DMS53 treated with DMSO at 0.1 percent for 48 hours (cell line): ENCODE measurements around the gene SPRR5.

Experiments used
- DNase-seq: peaks from one replicate; lab custom pipeline; 2025; ENCODE audit not compliant: unreplicated experiment; lab: John Stamatoyannopoulos, UW

The SPRR5 gene

GRCh38 chr1:152946651-152947256 lies at the start of gene SPRR5:
TSS of gene SPRR5 (plus strand) at chr1:152947206. CDS start at chr1:152948555, 1,349 bp downstream.
- no peak for DNase-seq

GRCh38 chr1:152899027-152899426 lies 48.0 kb upstream of the SPRR5 start:
- DNase-seq: no peak

DNA sequence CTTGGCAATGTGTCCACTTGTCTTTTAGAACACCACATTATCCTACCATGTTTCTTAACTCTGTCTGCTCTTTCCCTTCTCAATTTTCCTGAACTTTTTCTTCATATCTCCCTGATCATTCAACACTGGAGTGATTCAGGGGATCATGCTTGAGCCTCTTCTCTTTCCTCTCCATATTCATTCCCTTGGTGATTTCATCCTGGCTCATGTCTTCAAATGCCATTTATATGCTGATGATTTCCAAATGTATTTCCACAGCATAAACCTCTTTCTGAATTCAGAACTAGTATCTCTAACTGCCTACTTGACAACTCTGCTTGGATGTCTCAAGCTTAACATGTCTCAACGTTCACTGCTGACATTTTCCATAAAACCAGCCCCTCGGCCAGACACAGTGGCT lies 47.1 kb upstream of the SPRR5 start:
- no peak for DNase-seq

GRCh38 chr1:152901631-152902030 lies 45.4 kb upstream of the SPRR5 start:
- DNase-seq: no peak

GRCh38 chr1:152902636-152903035 lies 44.4 kb upstream of the SPRR5 start:
- DNase-seq: no peak

- DNase-seq: no peak
These were observed 42.1 kb upstream of the SPRR5 start for GRCh38 chr1:152904688-152905440.

- no peak for DNase-seq
These were observed 40.9 kb upstream of the SPRR5 start for GRCh38 chr1:152906023-152906565.

GRCh38 chr1:152907686-152908601 lies 39.1 kb upstream of the SPRR5 start, which contains the start of gene IVL:
TSS of gene IVL (plus strand) at chr1:152908546. CDS start at chr1:152909798, 1,252 bp downstream.
- no peak for DNase-seq

GRCh38 chr1:152909206-152909605 lies 37.8 kb upstream of the SPRR5 start:
- DNase-seq: no peak

- no peak for DNase-seq
These were observed 34.5 kb upstream of the SPRR5 start for GRCh38 chr1:152912471-152912870.

- no peak for DNase-seq
These were observed 34.1 kb upstream of the SPRR5 start for GRCh38 chr1:152912900-152913299.

GRCh38 chr1:152917794-152918193 lies 29.2 kb upstream of the SPRR5 start:
- no peak for DNase-seq

- no peak for DNase-seq
These were observed 27.9 kb upstream of the SPRR5 start for GRCh38 chr1:152919071-152919470.

DNA sequence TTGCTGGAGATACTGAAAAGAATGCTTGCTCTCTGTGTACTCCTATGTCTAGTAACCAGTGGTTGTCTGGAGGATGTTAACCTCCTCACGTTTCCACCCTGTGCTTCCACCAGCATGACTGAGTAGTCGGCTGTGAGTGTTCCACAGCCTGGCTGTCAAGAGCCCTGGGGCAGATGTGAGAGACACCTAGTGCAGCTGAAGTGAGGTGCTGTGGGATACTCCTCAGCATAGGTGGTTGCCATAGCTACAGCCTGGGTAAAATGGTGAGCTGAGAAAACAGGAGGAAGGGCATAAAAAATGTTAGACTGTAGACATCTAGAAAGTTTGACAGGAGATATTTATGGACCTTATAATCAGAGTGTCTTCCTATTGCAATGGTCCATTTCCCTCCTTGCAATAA lies 22.8 kb upstream of the SPRR5 start:
- DNase-seq: no peak

DNA sequence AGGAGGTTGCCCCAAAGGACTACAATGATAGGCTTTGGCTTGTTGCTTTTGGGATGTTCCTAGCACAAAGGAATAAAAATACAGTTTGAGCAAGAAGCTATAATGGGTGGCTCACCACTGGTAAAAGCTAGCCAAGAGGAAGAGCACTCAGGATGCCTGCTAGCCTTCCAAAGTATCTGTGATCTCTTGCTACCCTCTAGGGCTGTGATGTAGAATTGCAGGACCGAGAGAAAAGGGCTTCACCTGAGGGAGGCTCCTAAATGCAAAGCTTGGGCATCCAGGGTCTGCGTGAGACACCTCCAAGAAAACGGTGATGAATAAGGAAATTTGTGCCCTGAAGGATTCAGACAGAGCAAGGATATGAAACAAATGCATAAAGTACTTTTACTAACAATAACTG lies 20.9 kb upstream of the SPRR5 start:
- no peak for DNase-seq

- no peak for DNase-seq
These were observed 18.3 kb upstream of the SPRR5 start for GRCh38 chr1:152928671-152929070.

- no peak for DNase-seq
These were observed 14.7 kb upstream of the SPRR5 start for GRCh38 chr1:152932170-152932811.

- DNase-seq: no peak
These were observed 13.8 kb upstream of the SPRR5 start for GRCh38 chr1:152933196-152933595.

- no peak for DNase-seq
These were observed 6.4 kb upstream of the SPRR5 start for GRCh38 chr1:152940614-152941013.

GRCh38 chr1:152941037-152941711 lies 5.8 kb upstream of the SPRR5 start:
- no peak for DNase-seq
